Hypothalamus (tissue), 51 donors: ENCODE results near the gene FAM210A.
A peak's percentile ranks its signal among the peaks of the same experiment; 100 is the strongest.

Source experiments
- DNase-seq, 51 donors: peaks; one replicate each; lab custom pipeline; 2025; lab: John Stamatoyannopoulos, UW

FAM210A gene

DNA sequence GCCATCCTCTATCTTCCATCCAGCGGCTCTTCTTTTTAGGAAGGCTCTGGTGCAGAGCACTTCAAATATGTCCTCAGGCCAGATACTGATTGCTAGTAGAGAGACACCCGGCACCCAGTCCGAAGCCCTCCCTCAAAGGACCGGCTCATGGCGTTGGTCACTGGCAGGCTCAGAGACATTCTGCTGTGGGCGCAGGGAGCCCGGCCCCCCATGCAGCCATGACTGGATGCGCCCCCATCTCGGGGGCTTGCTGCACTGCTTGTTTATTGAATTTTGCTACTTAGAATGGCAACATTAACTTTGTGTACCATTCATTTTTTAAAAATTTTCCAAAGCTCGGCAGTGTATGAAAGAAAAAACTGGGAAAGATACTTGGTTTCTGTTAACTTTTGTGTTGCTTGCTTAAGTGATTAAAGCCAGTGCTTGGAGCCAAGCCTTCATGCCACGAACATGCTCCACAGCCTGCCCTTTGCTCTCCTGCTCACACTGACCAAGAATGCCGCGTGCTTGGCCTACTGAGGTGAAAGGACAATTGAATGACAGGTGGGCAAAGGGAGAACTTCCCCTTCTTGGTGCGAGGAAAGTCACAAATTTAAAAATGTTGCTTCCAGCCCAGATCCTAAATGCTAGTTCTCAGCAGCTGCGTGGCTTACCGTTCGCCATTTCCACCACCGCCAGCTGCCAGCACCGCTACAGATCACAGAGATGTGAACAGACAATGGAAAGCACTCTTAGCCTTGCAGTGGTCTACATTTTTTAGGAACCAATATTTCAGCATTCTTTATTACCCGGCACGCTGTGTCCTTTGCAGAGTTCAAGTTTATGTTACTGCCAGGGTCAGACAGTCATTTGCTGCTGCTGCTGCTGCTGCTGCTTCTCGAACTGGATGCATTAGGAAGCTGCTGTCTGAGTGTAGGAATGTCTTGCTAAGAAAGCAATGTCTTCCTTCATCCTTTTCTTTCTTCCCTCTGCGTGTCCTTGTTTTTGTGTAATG lies 76.7 kb downstream of the FAM210A start:
- no peak for DNase-seq

DNA sequence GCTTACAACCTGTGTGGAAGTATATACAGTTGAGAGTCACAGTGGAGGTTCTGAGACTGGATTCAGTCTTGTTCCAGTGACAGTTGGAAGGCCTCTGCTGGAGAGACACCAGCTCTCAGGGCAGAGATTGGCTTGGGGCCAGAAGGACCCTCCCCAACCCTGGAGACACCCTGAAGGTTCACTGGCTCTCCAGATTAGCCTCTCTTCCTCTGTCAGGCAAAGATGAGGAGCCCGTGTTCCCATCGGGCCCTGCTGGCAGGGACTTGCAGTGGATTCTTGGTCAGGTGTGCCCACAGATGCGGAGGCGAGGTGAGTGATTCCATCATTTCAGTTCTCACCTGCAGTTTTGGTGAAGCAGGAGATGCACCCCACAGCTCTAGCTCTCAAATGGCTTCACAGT lies 78.6 kb downstream of the FAM210A start:
- no peak for DNase-seq

DNA sequence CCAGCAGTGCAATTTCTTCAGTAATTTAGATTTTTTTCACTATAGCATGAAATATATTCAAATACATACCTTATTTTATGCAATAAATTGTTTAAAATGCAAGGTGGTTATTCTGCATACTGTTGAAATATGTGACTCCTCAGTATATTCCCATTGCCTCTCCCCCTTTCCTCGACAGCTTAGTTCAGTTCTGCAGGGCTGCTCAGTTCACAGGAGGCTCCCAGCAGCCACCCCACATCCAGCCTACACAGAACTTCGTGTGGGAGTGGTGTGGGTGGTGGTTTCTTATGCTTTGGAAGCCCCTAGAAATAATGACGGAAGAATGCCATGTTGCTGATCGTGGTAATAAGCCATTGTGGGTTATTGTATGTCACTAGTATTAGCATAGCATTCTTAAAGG lies 79.7 kb downstream of the FAM210A start:
- DNase-seq, result no peak

DNA sequence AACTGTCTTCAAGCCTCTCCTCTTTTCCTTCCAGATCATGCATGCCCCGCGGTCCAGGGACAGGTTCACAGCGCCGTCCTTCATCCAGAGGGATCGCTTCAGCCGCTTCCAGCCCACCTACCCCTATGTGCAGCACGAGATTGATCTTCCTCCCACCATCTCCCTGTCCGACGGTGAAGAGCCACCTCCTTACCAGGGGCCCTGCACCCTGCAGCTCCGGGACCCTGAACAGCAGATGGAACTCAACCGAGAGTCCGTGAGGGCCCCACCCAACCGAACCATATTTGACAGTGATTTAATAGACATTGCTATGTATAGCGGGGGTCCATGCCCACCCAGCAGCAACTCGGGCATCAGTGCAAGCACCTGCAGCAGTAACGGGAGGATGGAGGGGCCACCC lies 81.3 kb downstream of the FAM210A start:
- no peak for DNase-seq

DNA sequence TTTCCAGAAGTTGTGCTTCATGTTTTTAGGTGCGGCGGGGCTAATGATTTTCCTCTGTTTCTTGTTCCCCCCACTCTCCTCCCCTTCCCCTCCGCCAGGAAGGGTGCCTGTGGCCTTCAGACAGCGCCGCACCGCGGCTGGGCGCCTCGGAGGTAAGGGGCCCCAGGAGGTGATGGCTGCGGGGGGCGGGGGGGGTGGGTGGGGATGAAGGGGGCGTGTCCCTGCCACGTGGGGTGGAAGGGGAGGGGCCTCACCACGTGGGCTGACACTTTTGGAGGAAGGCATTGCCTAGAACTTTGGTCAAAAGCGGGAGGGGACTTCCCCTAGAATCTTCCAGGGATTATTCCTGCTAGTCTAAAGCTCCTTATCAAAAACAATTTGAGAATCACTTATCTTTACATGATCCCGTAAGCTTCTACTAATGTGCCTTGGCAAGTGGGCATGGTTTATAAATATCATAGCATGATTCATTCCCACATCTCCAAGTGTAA lies 83.1 kb downstream of the FAM210A start:
- no peak for DNase-seq

DNA sequence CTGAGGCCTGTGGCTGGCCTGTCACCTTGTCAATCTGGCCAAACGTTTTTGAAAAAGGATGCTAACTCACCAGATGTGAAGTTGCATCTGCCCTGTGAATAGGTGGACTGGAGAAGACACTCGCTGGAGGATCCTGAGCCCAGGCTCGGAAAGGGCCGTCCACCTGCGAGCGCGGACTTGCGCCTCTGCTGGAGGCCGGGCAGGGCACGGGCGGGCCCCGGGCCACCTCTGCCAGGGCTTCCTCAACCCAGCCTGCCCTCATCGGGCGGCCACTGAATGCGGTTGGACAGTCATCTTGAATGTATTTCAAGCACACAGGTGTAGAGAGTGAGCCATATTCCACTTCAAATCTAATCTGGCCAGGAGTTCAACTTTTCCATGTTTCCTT lies 83.9 kb downstream of the FAM210A start:
- DNase-seq, result no peak

DNA sequence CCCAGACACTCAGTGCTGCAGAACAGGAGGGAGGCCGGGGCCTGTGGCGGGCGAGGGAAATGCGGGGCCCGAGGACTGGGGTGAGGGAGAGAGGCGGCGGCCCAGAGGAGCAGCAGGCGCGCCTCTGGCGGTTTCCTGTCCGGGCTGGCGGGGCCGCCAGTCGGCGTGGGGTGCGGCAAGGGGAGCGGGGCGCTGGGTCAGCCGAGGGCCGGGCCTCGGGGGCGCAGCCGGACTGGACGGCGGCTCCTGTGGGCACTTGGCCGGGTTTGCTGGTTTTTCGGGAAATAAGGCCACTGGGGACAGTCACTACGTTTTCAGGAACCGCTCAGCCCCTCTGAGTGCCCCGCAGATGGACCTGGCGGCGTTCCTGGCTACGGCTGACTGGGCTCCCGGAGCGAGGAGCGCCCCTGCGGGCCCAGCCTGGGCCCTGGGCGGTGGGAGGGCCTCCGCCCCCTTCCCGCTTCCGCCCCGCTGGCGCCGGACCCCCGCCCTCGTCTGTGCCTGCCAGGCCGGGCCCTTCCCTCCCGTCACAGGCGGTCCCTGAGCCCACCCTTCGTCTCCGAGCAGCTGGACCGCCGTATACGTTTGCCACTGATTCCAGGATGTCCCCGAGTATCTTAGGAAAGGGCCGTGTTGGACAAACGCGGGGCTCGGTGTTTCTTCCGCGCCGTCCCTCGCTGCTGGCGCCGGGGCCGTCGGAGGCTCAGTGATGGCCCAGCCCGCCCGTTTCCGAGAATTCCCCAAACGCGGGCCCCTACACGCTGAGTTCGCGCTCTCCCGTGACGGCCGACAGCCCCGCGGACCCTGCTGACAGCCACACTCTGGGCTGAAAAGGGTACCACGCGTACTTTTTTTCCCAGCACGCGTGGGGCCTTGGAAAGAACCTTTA lies 84.6 kb downstream of the FAM210A start:
- DNase-seq, result no peak

DNA sequence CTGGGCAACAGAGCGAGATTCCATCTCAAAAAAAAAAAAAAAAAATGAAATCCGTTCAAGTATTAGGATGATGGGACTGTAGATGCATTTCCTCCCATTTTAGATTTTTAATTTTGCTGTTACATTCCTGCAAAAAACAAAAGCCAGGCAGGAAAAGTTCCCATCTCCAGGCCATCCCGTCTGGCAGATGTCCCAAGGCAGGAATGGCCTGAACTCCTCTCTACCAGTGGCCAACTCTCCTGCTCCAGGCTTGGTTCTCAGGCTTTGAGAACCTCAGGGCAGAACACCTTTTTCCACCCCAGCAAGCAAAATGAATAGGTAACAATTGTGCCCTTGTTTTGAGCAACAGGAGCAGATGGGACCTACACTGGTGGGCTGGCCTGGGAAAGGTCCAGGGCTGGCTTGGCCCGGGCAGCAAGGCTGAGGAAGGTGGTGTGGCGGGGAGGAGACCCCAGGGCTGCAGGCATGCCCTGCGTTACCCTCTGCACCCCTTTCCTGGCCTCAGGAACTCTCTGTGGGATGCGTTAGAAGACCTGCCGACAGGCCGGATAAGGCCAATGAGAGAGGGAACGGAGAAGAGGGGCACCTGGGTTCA lies 86.0 kb downstream of the FAM210A start:
- DNase-seq, result no peak

DNA sequence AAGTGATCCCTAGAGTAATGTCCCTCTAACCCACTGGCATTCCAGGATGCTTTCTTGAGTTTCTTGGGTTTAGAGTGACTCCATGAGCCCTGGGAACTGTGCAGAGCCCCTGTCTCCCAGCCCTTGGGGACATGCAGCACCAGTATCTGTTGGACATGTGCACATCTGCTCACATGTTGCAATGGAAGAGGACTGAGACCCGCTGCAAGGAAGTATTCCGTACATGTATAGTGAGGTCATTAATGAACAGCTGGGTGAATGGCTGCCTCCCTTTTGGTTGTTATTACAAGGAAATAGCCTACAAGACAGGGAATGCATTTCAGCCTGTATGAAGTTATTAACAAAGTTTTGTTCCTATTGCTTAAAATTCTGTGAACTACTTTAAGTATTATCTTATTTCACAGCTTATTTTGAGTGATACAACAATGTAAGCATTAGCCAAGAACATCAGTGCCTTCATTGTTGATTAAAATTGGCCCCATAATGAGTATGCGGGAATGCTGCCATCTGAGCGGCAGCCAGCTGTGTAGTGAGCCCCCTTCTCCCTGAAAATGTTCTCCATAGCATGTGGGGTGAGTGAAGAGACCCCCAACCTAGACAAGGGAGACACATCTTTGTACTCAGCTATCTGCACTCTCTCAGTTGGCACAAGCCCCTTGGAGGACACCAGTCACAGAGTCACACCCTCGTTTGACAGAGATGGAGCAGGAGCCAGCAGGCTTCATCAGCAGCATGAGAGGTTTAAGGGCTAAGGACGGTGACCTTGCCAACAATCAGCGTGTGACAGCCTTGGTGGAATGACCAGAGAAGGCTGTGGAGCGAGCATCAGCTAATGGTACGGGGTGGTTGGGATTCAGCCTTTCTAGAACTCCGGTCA lies 87.4 kb downstream of the FAM210A start:
- peak in 1 of 51 donors; percentile 37 for DNase-seq

DNA sequence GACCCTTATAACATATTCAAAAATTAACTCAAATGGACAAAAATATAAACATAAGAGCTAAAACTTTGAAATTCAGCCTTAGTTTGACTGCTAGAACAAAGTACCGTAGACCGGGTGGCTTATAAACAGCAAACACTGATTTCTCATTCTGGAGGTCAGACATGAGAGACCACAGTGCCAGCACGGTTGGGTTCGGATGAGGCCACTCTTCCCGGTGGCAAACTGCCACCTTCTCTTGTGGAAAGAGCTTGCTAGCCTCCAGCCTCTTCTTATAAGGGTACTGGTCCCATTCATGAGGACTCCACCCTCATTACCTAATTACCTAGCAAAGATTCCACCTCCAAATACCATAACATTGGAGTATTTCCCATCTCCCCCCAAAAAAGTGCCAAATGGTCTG lies 91.3 kb downstream of the FAM210A start:
- peak in 22 of 51 donors; percentile 12 to 70 (median 57) for DNase-seq

DNA sequence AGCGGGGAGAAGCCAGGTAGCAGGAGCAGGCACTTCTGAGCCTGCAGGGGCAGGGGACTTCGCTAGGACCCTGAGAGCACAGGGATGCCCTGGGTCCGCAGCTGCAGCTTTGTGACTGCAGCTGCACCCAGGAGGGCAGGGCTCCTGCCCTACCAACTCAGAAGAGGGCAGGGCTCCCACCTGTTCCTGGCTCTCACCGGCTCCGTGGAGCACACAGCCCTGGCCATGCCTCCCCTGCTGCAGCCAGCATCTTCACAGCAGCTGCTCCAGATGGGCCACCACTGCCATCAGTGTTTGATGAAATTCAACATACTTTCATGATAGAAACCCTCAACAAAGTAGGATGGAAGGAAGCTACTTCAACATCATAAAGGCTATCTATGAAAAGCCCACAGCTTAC lies 92.7 kb downstream of the FAM210A start:
- DNase-seq, result no peak

DNA sequence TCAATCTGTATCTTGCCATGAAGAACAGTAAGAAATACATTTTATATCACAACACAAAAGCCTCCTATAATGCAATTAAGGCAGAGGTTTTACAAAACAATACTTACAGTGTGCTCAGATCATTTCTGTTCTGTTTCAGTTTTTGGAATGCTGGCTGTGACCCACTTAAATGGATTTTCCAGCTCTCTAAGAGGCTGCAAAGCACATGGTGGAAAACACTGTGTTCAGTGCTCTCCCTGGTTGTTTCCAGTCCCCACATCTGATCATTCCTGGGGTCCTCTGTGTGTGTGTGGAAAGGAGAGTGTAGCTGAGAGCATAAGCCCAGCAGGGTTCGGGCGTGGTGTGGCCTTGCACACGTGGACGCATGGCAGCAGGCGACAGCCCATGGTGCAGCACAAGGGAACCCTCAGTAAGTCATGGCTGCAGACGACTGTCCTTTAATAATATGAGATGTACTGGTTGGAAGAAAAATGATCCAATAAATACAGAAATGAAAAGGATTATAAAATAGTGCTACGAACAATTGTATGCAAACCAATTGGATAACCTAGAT lies 95.6 kb downstream of the FAM210A start:
- no peak for DNase-seq

DNA sequence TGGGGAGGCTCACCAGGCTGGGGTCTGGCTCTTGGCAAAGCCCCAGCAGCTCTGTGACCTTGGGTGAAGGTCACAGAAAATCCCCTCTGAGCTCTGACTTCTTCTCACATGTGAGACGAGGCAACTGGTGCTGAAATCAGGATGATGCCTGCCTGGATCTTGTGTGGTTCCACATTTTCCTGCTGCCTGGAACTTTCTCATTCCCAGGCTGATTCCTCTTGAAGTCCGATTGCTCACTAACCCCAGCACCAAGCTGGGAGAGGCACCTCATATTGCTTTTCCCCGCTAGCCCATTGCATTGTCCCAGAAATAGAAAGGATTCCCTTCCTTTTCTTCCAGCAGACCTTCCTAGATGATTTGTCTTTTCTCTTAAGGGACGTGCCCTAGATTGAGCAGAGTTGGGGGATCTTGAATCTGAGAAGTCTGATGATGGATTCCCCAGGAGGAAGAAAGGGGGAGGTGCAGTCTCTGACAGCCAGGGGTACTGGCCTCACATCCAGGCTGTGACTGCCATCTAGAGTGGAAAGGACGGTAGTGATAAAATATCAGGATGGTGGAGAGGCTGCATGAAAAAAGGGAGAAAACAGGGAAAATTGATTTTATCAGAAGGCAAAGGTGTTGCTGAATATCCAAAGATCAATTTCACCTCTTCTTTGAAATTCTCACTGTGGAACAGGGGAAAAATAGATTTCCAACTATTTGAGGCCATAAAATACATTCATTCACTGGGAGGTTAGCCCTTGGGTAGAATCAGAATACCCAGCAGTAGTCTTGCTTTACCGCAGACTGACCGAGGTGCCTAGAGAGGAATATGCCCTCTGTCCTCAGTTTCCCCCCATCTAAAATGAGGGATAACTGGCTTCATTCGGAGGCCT lies 96.3 kb downstream of the FAM210A start:
- DNase-seq, result peak in 32 of 51 donors; percentile 17 to 91 (median 58)

DNA sequence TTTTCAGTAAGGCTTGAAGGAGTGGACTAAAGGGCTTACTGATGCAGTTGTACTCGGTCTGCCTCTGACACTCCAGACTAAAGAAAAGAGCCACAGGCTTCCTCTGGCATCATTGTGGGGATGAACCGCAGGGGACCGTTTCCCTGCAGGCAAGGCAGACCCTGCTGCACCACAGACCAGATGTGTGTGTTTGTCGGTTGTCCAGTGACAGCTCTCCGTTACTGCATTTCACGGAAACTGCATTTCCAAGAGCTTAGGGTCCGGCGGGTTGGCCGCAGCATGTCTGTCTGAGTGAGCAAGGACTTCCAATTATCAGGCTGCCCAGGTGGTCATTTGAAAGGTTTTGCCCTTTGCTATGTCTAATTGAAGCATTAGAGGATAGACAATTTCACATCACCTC lies 98.1 kb downstream of the FAM210A start:
- DNase-seq, result no peak

DNA sequence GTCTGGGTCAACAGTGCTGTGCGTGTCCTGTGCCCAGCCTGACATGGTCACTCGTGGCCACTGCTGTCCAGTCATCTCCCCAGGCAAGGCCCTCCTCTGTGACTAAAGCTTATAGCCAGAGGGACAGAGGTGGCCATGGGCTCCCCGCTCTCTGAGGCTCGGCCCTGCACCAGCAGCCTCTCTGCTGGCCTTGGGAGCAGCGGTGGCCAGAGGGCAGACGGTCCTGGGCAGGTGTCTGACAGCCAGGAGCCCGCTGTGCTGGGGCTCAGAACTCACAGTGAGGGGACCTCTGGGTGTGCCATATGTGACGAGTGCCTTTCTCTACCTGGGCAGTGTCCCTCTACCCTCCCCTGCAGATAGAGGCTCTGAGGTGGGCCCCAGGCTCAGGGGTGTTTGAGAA lies 98.7 kb downstream of the FAM210A start:
- DNase-seq, result no peak

DNA sequence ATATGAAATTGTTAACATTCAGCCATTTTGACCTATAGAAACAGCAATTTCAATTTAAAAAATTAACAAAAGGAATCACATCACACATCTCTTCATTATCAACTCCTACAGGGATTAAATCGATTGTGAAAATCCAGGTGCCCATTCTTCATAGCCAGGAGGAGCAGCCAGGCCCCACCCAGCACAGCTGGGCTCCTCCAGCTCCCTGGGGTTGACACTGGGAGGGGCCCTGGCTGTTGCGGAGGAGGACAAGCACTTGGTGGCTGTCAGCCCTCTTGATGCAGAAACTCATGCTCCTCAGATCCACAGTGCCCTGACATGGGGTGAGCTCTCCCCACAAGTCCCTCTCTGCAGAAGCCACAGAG lies 99.8 kb downstream of the FAM210A start:
- peak in 1 of 51 donors; percentile 35 for DNase-seq

DNA sequence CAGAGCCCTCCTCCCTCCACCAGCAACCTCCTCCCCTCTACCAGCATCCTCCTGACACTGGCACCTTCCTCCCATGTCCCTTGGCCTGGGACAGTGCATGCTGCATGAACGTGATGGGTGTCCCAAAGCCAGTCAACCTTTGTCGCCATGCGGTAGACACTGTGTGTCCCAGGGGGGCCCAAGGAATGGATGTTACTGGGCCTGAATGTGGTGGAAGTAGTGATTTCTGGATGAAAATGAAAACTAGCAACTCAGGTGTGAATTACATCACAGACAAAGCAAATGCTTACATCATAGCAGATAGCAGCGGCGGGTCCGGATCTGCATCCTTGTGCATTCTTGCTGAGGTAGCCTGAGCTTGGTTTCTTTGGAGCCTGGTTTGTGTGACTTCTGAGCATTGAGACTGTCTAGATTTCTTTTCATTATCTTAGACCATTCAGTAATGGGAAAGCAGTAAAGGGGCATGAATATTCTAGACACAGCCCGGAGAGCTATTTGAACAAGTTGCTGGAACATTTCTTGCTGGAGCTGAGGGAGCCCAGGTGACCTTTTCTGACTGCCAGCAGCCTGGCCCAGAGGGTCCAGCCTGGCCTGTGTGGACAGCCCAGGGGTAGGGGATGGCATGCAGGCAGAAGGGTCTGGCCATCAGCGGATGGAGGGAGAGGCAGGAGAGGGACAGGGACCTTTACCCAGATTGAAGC lies 100.4 kb downstream of the FAM210A start:
- peak in 2 of 51 donors; percentile 27 to 38 for DNase-seq

DNA sequence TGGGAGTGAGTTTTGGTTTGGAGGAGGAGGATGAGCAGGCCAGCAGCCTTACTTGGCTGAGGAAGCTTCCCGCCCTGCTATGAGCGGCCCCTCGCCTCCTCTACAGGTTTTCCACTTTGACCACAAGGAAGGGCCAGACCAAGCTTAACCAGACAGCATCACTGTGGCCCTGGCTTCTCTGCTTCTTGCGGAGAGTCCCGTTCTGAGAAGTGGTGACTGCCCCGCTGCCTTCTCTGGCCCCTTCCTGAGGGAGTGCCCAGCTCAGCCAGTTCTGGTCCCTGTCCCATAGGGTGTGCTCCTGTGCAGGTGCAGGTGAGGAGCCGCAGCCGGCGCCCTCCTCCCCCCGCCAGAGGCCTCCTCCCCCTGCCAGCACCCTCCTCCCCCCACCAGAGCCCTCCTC lies 101.0 kb downstream of the FAM210A start:
- DNase-seq, result no peak
